Body of pancreas (tissue), 4 donors: ENCODE data around the gene CYGB. TPM values are rescaled to one million over a fixed set of nuclear protein-coding genes. Genes with fewer than 3 reads are reported as not detected.
A peak's percentile ranks its signal among the peaks of the same experiment; 100 is the strongest.

Experiments used
- ATAC-seq: fragments of 150-250 bp; one replicate; pipeline ENCODE4 v1.9.1; 2016
- DNase-seq, 4 donors: peaks; one replicate each; pipeline ENCODE4 v3.0.0-alpha.2; 2019
- H3K27ac ChIP-seq, 4 donors: fragments of 200-600 bp; sonication (generic); 1 replicate in 3 of 4; 2 replicates in 1 of 4; pipeline versions ENCODE4 v1.5.1 to v1.6.1; 2016 to 2019; ENCODE audit warnings: mild to moderate bottlenecking in 1 of 4, mixed read lengths in 1 of 4, moderate library complexity in 1 of 4
- H3K27me3 ChIP-seq, 2 donors: fragments of 200-600 bp; sonication (generic); one replicate each; pipeline ENCODE4 v1.6.0; 2016; ENCODE audit warnings: mild to moderate bottlenecking in 1 of 2
- H3K36me3 ChIP-seq, 2 donors: fragments of 200-600 bp; sonication (generic); replicated peaks in 1 of 2; 2 replicates each; pipeline ENCODE4 v1.5.1; 2016; ENCODE audit warnings: low read depth in 2 of 2; ENCODE audit not compliant: insufficient read depth in 1 of 2
- H3K4me1 ChIP-seq: fragments of 200-600 bp; sonication (generic); one replicate; pipeline ENCODE4 v1.6.0; 2016
- H3K4me3 ChIP-seq, 2 donors: fragments of 200-600 bp; sonication (generic); 1 replicate in 1 of 2; 2 replicates in 1 of 2; pipeline ENCODE4 v1.5.1; 2016 to 2019
- H3K9me3 ChIP-seq, 3 donors: fragments of 200-600 bp; sonication (generic); 1 replicate in 2 of 3; 2 replicates in 1 of 3; pipeline ENCODE4 v1.5.1; 2016
- CTCF ChIP-seq, 7 experiments: fragments of 450-650 bp in 4 of 7; fragments of 200-600 bp in 3 of 7; sonication (generic) in 3 of 7; IDR thresholded peaks; one replicate each; pipeline ENCODE4 v1.5.1; 2016 to 2019; ENCODE audit warnings: antibody characterized with exemption in 7 of 7
- POLR2A ChIP-seq, 3 donors: fragments of 450-650 bp; IDR thresholded peaks; one replicate each; pipeline ENCODE4 v1.6.1; 2016; ENCODE audit warnings: antibody characterized with exemption in 3 of 3, mild to moderate bottlenecking in 2 of 3
- WGBS, 2 donors: methylation state at CpG; one replicate each; pipeline ENCODE4 v1.1.5; 2017; 5-methylcytosine and 5-hydroxymethylcytosine counted together
- intact Hi-C: fragments of 100-400 bp; cut with DNase I; formaldehyde crosslinking; loops from one replicate; pipeline ENCODE4 v1.15.1; 2023
- total RNA-seq, 2 donors: library from RNA; depleted of rRNA; stranded (reverse); fragments of >200 nt; gene quantifications; one replicate each; pipeline ENCODE4 v1.1.0, GENCODE V29; 2016

Gene CYGB
- total RNA-seq, 2 donors from 2014 or later = 9.6 to 21.1 TPM

- WGBS, 2 donors = 44 to 48% methylated on average over 4 of the region's 4 CpGs
- intact Hi-C loops = no loop called here
- Histone ChIP-seq H3K36me3 (no peaks in the 10 kb centered on the region), H3K27me3 (no peaks in the 10 kb centered on the region), H3K9me3 (no peaks in the 10 kb centered on the region), H3K4me3 (no peak overlapping the region), H3K4me1 (peaks cover 74% of the 10 kb centered on the region), H3K27ac (peak overlapping the region; percentile 76 to 96 (median 89))
- TF ChIP-seq CTCF (IDR thresholded peaks at IDR 0.05) (no peak), POLR2A (IDR thresholded peaks at IDR 0.05) (no peak)
- ATAC-seq (no peak), DNase-seq (no peak)
Measured at GRCh38 chr17:76498876-76499251, 38.6 kb downstream of the CYGB start.

- peak; percentile 49 for ATAC-seq
- Histone ChIP-seq H3K27ac (peak overlapping the region; percentile 76 to 96 (median 89)), H3K4me3 (no peak overlapping the region), H3K27me3 (no peaks in the 10 kb centered on the region), H3K9me3 (no peaks in the 10 kb centered on the region), H3K36me3 (no peaks in the 10 kb centered on the region), H3K4me1 (peaks cover 78% of the 10 kb centered on the region)
- DNase-seq = peak; percentile 81 to 92 (median 90)
- intact Hi-C loops = no loop called here
- WGBS, 2 donors = 14 to 30% methylated on average over 2 to 31 of the region's 31 CpGs
- TF ChIP-seq CTCF (IDR thresholded peaks at IDR 0.05) = peak in 1 of 7 experiments; percentile 7
- TF ChIP-seq POLR2A (IDR thresholded peaks at IDR 0.05) = peak; percentile 46 to 84 (median 74)
Measured at GRCh38 chr17:76497979-76498875, 39.3 kb downstream of the CYGB start.

- no peak for ATAC-seq
- intact Hi-C loops = no loop called here
- TF ChIP-seq CTCF (IDR thresholded peaks at IDR 0.05) = no peak
- TF ChIP-seq POLR2A (IDR thresholded peaks at IDR 0.05) = no peak
- no peaks in the 10 kb centered on the region for H3K9me3 ChIP-seq
- 0 to 11% methylated on average over 1 to 2 of the region's 2 CpGs for WGBS, 2 donors
- peaks cover 76% of the 10 kb centered on the region for H3K4me1 ChIP-seq
- no peaks in the 10 kb centered on the region for H3K36me3 ChIP-seq
- no peak for DNase-seq
- no peaks in the 10 kb centered on the region for H3K27me3 ChIP-seq
- no peak overlapping the region for H3K4me3 ChIP-seq
- H3K27ac ChIP-seq = peak overlapping the region; percentile 76 to 96 (median 89)
Measured at GRCh38 chr17:76497699-76497978, 39.9 kb downstream of the CYGB start.

- intact Hi-C loops = no loop called here
- ATAC-seq = no peak
- Histone ChIP-seq H3K4me3 (no peak overlapping the region), H3K9me3 (no peaks in the 10 kb centered on the region), H3K4me1 (peaks cover 74% of the 10 kb centered on the region), H3K36me3 (no peaks in the 10 kb centered on the region), H3K27me3 (no peaks in the 10 kb centered on the region), H3K27ac (no peak overlapping the region)
- TF ChIP-seq POLR2A (IDR thresholded peaks at IDR 0.05) (no peak), CTCF (IDR thresholded peaks at IDR 0.05) (no peak)
- 75 to 77% methylated on average over 5 to 6 of the region's 6 CpGs for WGBS, 2 donors
- no peak for DNase-seq
Measured at GRCh38 chr17:76496464-76496863, 41.0 kb downstream of the CYGB start.
